NCI-H1092 (cell line): ENCODE data around the gene DNAJC6.

Experiments used
- DNase-seq: peaks from one replicate; lab custom pipeline; 2025; lab: John Stamatoyannopoulos, UW

DNAJC6 gene

GRCh38 chr1:65292861-65293593 lies 16.3 kb upstream of the DNAJC6 start:
- DNase-seq = no peak

GRCh38 chr1:65297706-65298105 lies 11.6 kb upstream of the DNAJC6 start:
- no peak for DNase-seq

GRCh38 chr1:65299328-65299727 lies 10.0 kb upstream of the DNAJC6 start:
- DNase-seq = no peak

GRCh38 chr1:65308781-65309303 lies 501 bp upstream of the DNAJC6 start:
- DNase-seq = no peak

GRCh38 chr1:65310078-65310587 lies 790 bp downstream of the DNAJC6 start:
- peak; percentile 50 for DNase-seq

GRCh38 chr1:65311760-65312159 lies 2.4 kb downstream of the DNAJC6 start:
- no peak for DNase-seq

GRCh38 chr1:65316233-65316632 lies 6.9 kb downstream of the DNAJC6 start:
- DNase-seq = no peak

GRCh38 chr1:65317866-65318653 lies 8.7 kb downstream of the DNAJC6 start:
- DNase-seq = no peak

- DNase-seq = peak; percentile 1
Observed at GRCh38 chr1:65319141-65319540, 9.8 kb downstream of the DNAJC6 start.

- DNase-seq = no peak
Observed at GRCh38 chr1:65319754-65320153, 10.4 kb downstream of the DNAJC6 start.

- no peak for DNase-seq
Observed at GRCh38 chr1:65321879-65322278, 12.5 kb downstream of the DNAJC6 start.

GRCh38 chr1:65323246-65323645 lies 13.9 kb downstream of the DNAJC6 start:
- no peak for DNase-seq

- no peak for DNase-seq
Observed at GRCh38 chr1:65330021-65330420, 20.7 kb downstream of the DNAJC6 start.

- DNase-seq = no peak
Observed at GRCh38 chr1:65330822-65331221, 21.5 kb downstream of the DNAJC6 start.

GRCh38 chr1:65332821-65333220 lies 23.5 kb downstream of the DNAJC6 start:
- DNase-seq = no peak

- no peak for DNase-seq
Observed at GRCh38 chr1:65334081-65334480, 24.7 kb downstream of the DNAJC6 start.

- no peak for DNase-seq
Observed at GRCh38 chr1:65339866-65340468, 30.6 kb downstream of the DNAJC6 start.

GRCh38 chr1:65341381-65341780 lies 32.0 kb downstream of the DNAJC6 start:
- peak; percentile 1 for DNase-seq

- DNase-seq = no peak
Observed at GRCh38 chr1:65343286-65343685, 33.9 kb downstream of the DNAJC6 start.

GRCh38 chr1:65344171-65344814 lies 35.0 kb downstream of the DNAJC6 start:
- no peak for DNase-seq

- no peak for DNase-seq
Observed at GRCh38 chr1:65346190-65346589, 36.8 kb downstream of the DNAJC6 start.
